Lower lobe of right lung (tissue), 2 donors: ENCODE measurements around the gene MICAL2. TPM values are rescaled to one million over a fixed set of nuclear protein-coding genes. Genes with fewer than 3 reads are reported as not detected.

Experiments
- ATAC-seq, 2 donors: fragments of 200-7000 bp; cut with Tn5 transposase; one replicate each; pipeline ENCODE4 v1.9.1; 2020 to 2022; ENCODE audit warnings: mild to moderate bottlenecking in 2 of 2, moderate library complexity in 2 of 2
- DNase-seq: peaks from one replicate; pipeline ENCODE4 v3.0.0-alpha.2; 2020
- H3K27ac ChIP-seq: fragments of 200-600 bp; one replicate; pipeline ENCODE4 v1.8.0; 2022
- H3K27me3 ChIP-seq: fragments of 200-600 bp; one replicate; pipeline ENCODE4 v1.8.0; 2022; ENCODE audit warnings: low read depth
- H3K36me3 ChIP-seq: fragments of 200-600 bp; one replicate; pipeline ENCODE4 v1.8.0; 2022; ENCODE audit warnings: mild to moderate bottlenecking
- H3K4me1 ChIP-seq: fragments of 200-600 bp; one replicate; pipeline ENCODE4 v1.8.0; 2022
- H3K4me3 ChIP-seq: fragments of 200-600 bp; one replicate; pipeline ENCODE4 v1.8.0; 2022; ENCODE audit warnings: mild to moderate bottlenecking
- H3K9me3 ChIP-seq: fragments of 200-600 bp; one replicate; pipeline ENCODE4 v1.8.0; 2022
- CTCF ChIP-seq: fragments of 200-600 bp; IDR thresholded peaks from one replicate; pipeline ENCODE4 v1.8.0; 2022; ENCODE audit warnings: antibody characterized with exemption, mild to moderate bottlenecking
- intact Hi-C: fragments of 100-400 bp; cut with DNase I; formaldehyde crosslinking; loops from one replicate; pipeline ENCODE4 v1.11.0; 2022
- total RNA-seq: library from RNA; stranded (reverse); fragmentation: NEBNext Ultra II Directional; extraction: Animal tissue kit (Norgen Biotek cat#: 25700); gene quantifications from one replicate; pipeline ENCODE4 v1.2.1, GENCODE V29; 2021
- donor health status: DM: no; HTN: yes; CAD: no; lungs with severe emphysema.

Gene MICAL2
- total RNA-seq, 1 donor from 2014 or later = 127 TPM

- Histone ChIP-seq H3K4me1 (peaks cover 21% of the 10 kb centered on the region), H3K36me3 (no peaks in the 10 kb centered on the region), H3K9me3 (no peaks in the 10 kb centered on the region), H3K27ac (no peak overlapping the region), H3K4me3 (no peak overlapping the region), H3K27me3 (no peaks in the 10 kb centered on the region)
- DNase-seq = no peak
- no peak for TF ChIP-seq CTCF
- no peak for ATAC-seq
- intact Hi-C loops = no loop called here
Measured at GRCh38 chr11:12189543-12190235, 79.3 kb downstream of the MICAL2 start.

GRCh38 chr11:12190511-12190910 lies 80.1 kb downstream of the MICAL2 start:
- intact Hi-C loops = no loop called here
- no peak overlapping the region for H3K4me3 ChIP-seq
- no peaks in the 10 kb centered on the region for H3K36me3 ChIP-seq
- H3K27me3 ChIP-seq = no peaks in the 10 kb centered on the region
- H3K27ac ChIP-seq = no peak overlapping the region
- no peak for TF ChIP-seq CTCF
- ATAC-seq (no peak), DNase-seq (no peak)
- no peaks in the 10 kb centered on the region for H3K9me3 ChIP-seq
- peaks cover 18% of the 10 kb centered on the region for H3K4me1 ChIP-seq

- ATAC-seq (peak in 1 of 2 donors; percentile 62), DNase-seq (no peak)
- no peak overlapping the region for H3K4me3 ChIP-seq
- H3K4me1 ChIP-seq = peaks cover under 1% of the 10 kb centered on the region
- TF ChIP-seq CTCF = no peak
- intact Hi-C loops = no loop called here
- no peaks in the 10 kb centered on the region for H3K9me3 ChIP-seq
- H3K27ac ChIP-seq = no peak overlapping the region
- H3K36me3 ChIP-seq = peaks cover 4% of the 10 kb centered on the region
- H3K27me3 ChIP-seq = no peaks in the 10 kb centered on the region
Measured at GRCh38 chr11:12192794-12193514, 82.6 kb downstream of the MICAL2 start.

GRCh38 chr11:12193515-12194336 lies 83.3 kb downstream of the MICAL2 start:
- no peak for TF ChIP-seq CTCF
- Histone ChIP-seq H3K36me3 (peaks cover 7% of the 10 kb centered on the region), H3K27me3 (no peaks in the 10 kb centered on the region), H3K4me1 (peaks cover 8% of the 10 kb centered on the region), H3K9me3 (no peaks in the 10 kb centered on the region), H3K27ac (no peak overlapping the region), H3K4me3 (no peak overlapping the region)
- no peak for ATAC-seq
- DNase-seq = no peak
- intact Hi-C loops = no loop called here

- no peak for TF ChIP-seq CTCF
- Histone ChIP-seq H3K27ac (peak overlapping the region; percentile 34), H3K4me1 (peaks cover 29% of the 10 kb centered on the region), H3K9me3 (no peaks in the 10 kb centered on the region), H3K4me3 (peak overlapping the region; percentile 23), H3K36me3 (peaks cover 7% of the 10 kb centered on the region), H3K27me3 (no peaks in the 10 kb centered on the region)
- ATAC-seq (no peak), DNase-seq (no peak)
- intact Hi-C loops = no loop called here
Measured at GRCh38 chr11:12195768-12196167, 85.4 kb downstream of the MICAL2 start.
